ENCODE data around the gene ERG. TPM values are rescaled to one million over a fixed set of nuclear protein-coding genes. Genes with fewer than 3 reads are reported as not detected.

ERG gene
- total RNA-seq, 4 donors from 2014 or later: 4.6 to 7.0 (median 5.1) TPM

DNA sequence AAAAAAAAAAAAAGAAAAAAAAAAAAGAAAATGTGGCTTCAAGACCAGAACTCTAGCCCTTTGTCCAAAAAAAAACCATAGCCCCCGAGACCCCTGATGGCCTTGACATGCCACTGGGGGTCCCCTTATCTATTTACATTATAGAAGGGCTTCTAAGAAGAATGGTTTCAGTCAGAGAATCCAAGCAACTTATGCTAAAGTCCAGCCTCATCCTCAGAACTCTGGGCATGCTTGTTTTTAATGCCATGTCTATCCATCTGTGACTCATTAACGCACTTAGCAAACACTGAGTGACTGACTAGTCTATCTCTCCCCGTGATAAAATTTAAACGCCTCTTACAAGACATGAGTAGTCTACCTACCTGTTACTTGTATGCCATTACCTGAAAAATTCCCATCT, 29.3 kb downstream of the ERG start:
- intact Hi-C loops (cut with DNase I; ENCODE audit: low total_unique reads): no loop called here
- in situ Hi-C loops (cut with MboI; ENCODE audit: low sequenced_read_pairs in 4 of 4): no loop called here
- DNase-seq (no peak), ATAC-seq (no peak)
- H3K4me1 ChIP-seq: no peaks in the 10 kb centered on the region
- no peaks in the 10 kb centered on the region for H3K9me3 ChIP-seq
- H3K27me3 ChIP-seq: peaks cover 0 to under 1% (median 0%) of the 10 kb centered on the region in 3 donors
- H3K27ac ChIP-seq: no peak overlapping the region
- no peak overlapping the region for H3K4me3 ChIP-seq
- TF ChIP-seq, protein P1, sequence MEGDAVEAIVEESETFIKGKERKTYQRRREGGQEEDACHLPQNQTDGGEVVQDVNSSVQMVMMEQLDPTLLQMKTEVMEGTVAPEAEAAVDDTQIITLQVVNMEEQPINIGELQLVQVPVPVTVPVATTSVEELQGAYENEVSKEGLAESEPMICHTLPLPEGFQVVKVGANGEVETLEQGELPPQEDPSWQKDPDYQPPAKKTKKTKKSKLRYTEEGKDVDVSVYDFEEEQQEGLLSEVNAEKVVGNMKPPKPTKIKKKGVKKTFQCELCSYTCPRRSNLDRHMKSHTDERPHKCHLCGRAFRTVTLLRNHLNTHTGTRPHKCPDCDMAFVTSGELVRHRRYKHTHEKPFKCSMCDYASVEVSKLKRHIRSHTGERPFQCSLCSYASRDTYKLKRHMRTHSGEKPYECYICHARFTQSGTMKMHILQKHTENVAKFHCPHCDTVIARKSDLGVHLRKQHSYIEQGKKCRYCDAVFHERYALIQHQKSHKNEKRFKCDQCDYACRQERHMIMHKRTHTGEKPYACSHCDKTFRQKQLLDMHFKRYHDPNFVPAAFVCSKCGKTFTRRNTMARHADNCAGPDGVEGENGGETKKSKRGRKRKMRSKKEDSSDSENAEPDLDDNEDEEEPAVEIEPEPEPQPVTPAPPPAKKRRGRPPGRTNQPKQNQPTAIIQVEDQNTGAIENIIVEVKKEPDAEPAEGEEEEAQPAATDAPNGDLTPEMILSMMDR (IDR thresholded peaks at IDR 0.05 in 4 of 5, conservative IDR thresholded peaks at IDR 0.05 in 1 of 5): no peak
- no peak for TF ChIP-seq POLR2A (IDR thresholded peaks at IDR 0.05)
- no peaks in the 10 kb centered on the region for H3K36me3 ChIP-seq

DNA sequence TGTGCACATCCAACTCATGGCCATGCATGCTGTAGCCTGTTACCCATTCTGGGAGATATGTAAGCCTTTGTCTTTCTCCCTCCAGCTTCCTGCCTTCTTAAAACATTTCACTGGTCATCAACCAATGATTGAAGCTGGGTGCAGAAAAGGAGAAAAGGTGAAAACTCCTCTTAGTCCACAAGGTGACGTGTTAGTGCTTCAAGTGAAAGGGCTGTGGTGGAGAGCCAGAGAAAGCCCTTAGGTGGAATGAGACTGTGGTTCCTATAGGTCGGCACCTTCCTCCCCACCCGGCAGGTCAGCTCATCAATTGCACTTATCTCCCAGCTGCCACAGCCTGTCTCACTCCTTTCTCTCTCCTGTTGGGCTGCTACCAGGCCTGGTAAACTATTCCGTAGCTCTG, 30.4 kb downstream of the ERG start:
- Histone ChIP-seq H3K4me1 (no peaks in the 10 kb centered on the region), H3K36me3 (no peaks in the 10 kb centered on the region), H3K27me3 (no peaks in the 10 kb centered on the region), H3K9me3 (no peaks in the 10 kb centered on the region), H3K4me3 (no peak overlapping the region), H3K27ac (no peak overlapping the region)
- intact Hi-C loops (cut with DNase I; ENCODE audit: low total_unique reads) (no loop called here), in situ Hi-C loops (cut with MboI; ENCODE audit: low sequenced_read_pairs in 4 of 4) (no loop called here)
- ATAC-seq (no peak), DNase-seq (no peak)
- TF ChIP-seq POLR2A (IDR thresholded peaks at IDR 0.05): no peak
- TF ChIP-seq, protein P1 (IDR thresholded peaks at IDR 0.05 in 4 of 5, conservative IDR thresholded peaks at IDR 0.05 in 1 of 5): no peak

GRCh38 chr21:38467374-38467773, 30.9 kb downstream of the ERG start:
- Histone ChIP-seq H3K27ac (no peak overlapping the region), H3K4me1 (no peaks in the 10 kb centered on the region), H3K36me3 (no peaks in the 10 kb centered on the region), H3K9me3 (no peaks in the 10 kb centered on the region), H3K27me3 (no peaks in the 10 kb centered on the region), H3K4me3 (no peak overlapping the region)
- in situ Hi-C loops (cut with MboI; ENCODE audit: low sequenced_read_pairs in 4 of 4): no loop called here
- DNase-seq (no peak), ATAC-seq (no peak)
- intact Hi-C loops (cut with DNase I; ENCODE audit: low total_unique reads): no loop called here
- TF ChIP-seq POLR2A (IDR thresholded peaks at IDR 0.05): no peak
- TF ChIP-seq, protein P1 (IDR thresholded peaks at IDR 0.05 in 4 of 5, conservative IDR thresholded peaks at IDR 0.05 in 1 of 5): no peak

DNA sequence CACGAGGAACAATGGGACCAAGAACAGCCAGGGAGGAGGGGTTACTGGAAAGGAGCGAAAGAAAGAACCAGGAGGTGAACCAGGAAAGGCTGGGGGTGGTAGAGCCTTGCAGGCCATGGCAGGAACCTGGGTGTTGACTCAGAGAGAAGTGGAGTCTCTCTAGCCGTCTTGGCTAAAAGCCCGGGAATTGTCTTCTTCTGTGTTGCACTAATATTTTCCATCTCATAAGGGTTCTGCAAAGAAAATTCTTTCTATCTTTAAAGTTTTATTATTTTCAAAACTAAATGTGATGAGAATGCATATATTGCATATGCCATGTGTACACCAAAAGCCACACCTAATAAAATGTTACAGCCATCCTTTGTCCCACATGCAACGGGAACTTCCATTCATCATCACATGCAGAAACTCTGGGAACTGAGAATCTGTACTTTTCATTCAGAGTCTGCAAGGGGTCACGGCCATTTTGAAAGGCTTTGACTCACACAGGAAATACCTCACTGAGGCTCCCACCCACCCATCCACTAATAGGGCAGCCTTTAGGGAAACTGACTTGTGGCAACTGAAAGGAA, 38.0 kb downstream of the ERG start:
- no peaks in the 10 kb centered on the region for H3K9me3 ChIP-seq
- no peak overlapping the region for H3K4me3 ChIP-seq
- H3K4me1 ChIP-seq: peaks cover 0 to 4% of the 10 kb centered on the region in 2 donors
- no peak for TF ChIP-seq POLR2A (IDR thresholded peaks at IDR 0.05)
- TF ChIP-seq, protein P1 (IDR thresholded peaks at IDR 0.05 in 4 of 5, conservative IDR thresholded peaks at IDR 0.05 in 1 of 5): no peak
- ATAC-seq (no peak), DNase-seq (no peak)
- H3K36me3 ChIP-seq: no peaks in the 10 kb centered on the region
- no peaks in the 10 kb centered on the region for H3K27me3 ChIP-seq
- in situ Hi-C loops (cut with MboI; ENCODE audit: low sequenced_read_pairs in 4 of 4) (no loop called here), intact Hi-C loops (cut with DNase I; ENCODE audit: low total_unique reads) (no loop called here)
- peak overlapping the region in 2 of 4 donors; percentile 36 to 46 for H3K27ac ChIP-seq

GRCh38 chr21:38459490-38459889, 38.8 kb downstream of the ERG start:
- in situ Hi-C loops (cut with MboI; ENCODE audit: low sequenced_read_pairs in 4 of 4) (no loop called here), intact Hi-C loops (cut with DNase I; ENCODE audit: low total_unique reads) (no loop called here)
- Histone ChIP-seq H3K27ac (no peak overlapping the region), H3K36me3 (no peaks in the 10 kb centered on the region), H3K4me3 (no peak overlapping the region), H3K4me1 (peaks cover 0 to 4% of the 10 kb centered on the region in 2 donors), H3K27me3 (no peaks in the 10 kb centered on the region), H3K9me3 (no peaks in the 10 kb centered on the region)
- no peak for ATAC-seq
- TF ChIP-seq, protein P1 (IDR thresholded peaks at IDR 0.05 in 4 of 5, conservative IDR thresholded peaks at IDR 0.05 in 1 of 5): no peak
- TF ChIP-seq POLR2A (IDR thresholded peaks at IDR 0.05): no peak
- no peak for DNase-seq
